NCI-H345 treated with DMSO at 0.1 percent for 48 hours (cell line): Measurements from ENCODE around the gene SLC45A3.
"Not testable (repeated sequence)": the region's sequence is repeated elsewhere in the genome, so short reads cannot be mapped to it uniquely, and the experiment has no call there.

Experiments
- DNase-seq: peaks from one replicate; lab custom pipeline; 2025; ENCODE audit not compliant: unreplicated experiment; lab: John Stamatoyannopoulos, UW

Gene SLC45A3

GRCh38 chr1:205637854-205638468 lies 42.3 kb downstream of the SLC45A3 start:
- DNase-seq, result no peak

GRCh38 chr1:205636732-205637131 lies 43.6 kb downstream of the SLC45A3 start:
- DNase-seq, result no peak

- not testable (repeated sequence) for DNase-seq
These were observed 44.2 kb downstream of the SLC45A3 start for GRCh38 chr1:205636138-205636530.

- DNase-seq, result no peak
These were observed 46.8 kb downstream of the SLC45A3 start for GRCh38 chr1:205633421-205633976.

- DNase-seq, result no peak
These were observed 47.6 kb downstream of the SLC45A3 start for GRCh38 chr1:205632669-205633169.

GRCh38 chr1:205631768-205632668 lies 48.3 kb downstream of the SLC45A3 start, which contains the start of gene ELK4:
TSS of gene ELK4 (minus strand) at chr1:205632011. CDS start at chr1:205623882, 8,129 bp downstream.
- peak; percentile 88 for DNase-seq

GRCh38 chr1:205631010-205631767 lies 49.1 kb downstream of the SLC45A3 start:
- DNase-seq, result peak; percentile 64

- no peak for DNase-seq
These were observed 49.7 kb downstream of the SLC45A3 start for GRCh38 chr1:205630651-205631009.

GRCh38 chr1:205630241-205630640 lies 50.1 kb downstream of the SLC45A3 start:
- no peak for DNase-seq

GRCh38 chr1:205629751-205630150 lies 50.6 kb downstream of the SLC45A3 start:
- DNase-seq, result no peak

- DNase-seq, result no peak
These were observed 52.4 kb downstream of the SLC45A3 start for GRCh38 chr1:205627956-205628355.

GRCh38 chr1:205626216-205626615 lies 54.1 kb downstream of the SLC45A3 start:
- no peak for DNase-seq

GRCh38 chr1:205623646-205624045 lies 56.7 kb downstream of the SLC45A3 start:
- DNase-seq, result no peak

- no peak for DNase-seq
These were observed 60.0 kb downstream of the SLC45A3 start for GRCh38 chr1:205620269-205620668.

GRCh38 chr1:205619376-205619775 lies 60.9 kb downstream of the SLC45A3 start:
- DNase-seq, result no peak

GRCh38 chr1:205616563-205617293 lies 63.6 kb downstream of the SLC45A3 start:
- DNase-seq, result no peak

- DNase-seq, result no peak
These were observed 64.5 kb downstream of the SLC45A3 start for GRCh38 chr1:205615789-205616188.

- DNase-seq, result no peak
These were observed 66.4 kb downstream of the SLC45A3 start for GRCh38 chr1:205613854-205614412.

GRCh38 chr1:205612556-205612955 lies 67.8 kb downstream of the SLC45A3 start:
- no peak for DNase-seq

- DNase-seq, result no peak
These were observed 68.2 kb downstream of the SLC45A3 start for GRCh38 chr1:205612104-205612503.
